ENCODE results near the gene PINLYP. TPM values are rescaled to one million over a fixed set of nuclear protein-coding genes. Genes with fewer than 3 reads are reported as not detected.

Gene PINLYP
- 0.18 and 0.85 TPM in 2 replicates for total RNA-seq

GRCh38 chr19:43575156-43575950 is at the start of gene PINLYP, which contains the start of gene XRCC1:
TSS of gene PINLYP (plus strand) at chr19:43575801. CDS start at chr19:43577192, 1,391 bp downstream.
TSS of gene XRCC1 (minus strand) at chr19:43575527. CDS start at chr19:43575458, 69 bp downstream.

DNA sequence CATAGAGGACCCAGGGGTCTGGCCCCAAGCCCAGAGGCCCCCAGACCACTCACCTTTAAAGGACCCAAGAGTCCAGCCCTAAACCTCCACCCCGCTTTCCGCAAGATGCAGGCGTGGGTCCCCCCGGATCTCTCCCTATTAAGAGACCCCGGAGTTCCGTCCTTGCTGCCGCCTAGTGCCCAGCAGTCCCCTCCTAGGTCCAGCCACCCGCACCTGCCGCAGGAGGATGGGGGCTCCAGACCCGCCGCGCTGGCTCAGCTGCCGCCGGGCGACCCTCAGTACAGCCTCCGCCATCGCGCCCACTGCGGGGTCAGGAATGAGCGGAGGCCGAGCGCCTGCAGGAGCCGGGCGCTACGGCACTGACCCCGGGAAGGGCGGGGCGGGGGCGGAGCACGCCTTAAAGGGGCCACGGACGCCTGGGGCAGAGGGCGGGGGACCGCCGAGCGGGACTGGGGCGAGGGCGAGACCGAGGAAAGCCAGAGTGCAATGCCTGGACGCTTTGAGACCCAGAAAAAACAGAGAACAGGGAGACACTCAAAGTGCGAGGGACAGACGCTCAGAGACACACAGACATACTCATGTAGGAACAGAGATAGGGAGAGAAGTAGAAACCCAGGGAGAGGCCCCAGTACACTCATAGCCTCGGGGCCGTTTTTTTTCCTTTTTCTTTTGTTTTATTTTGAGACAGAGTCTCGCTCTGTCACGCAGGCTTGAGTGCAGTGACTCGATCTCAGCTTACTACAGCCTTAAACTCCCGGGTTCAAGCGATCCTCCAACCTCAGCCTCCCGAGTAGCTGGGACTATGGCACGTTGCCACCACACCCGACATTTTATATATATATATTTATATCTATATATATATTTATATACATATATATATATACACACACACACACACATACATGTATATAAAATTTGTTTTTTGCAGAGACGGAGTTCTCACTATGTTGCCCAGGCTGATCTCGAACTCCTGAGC is 48.4 kb upstream of the PINLYP start, which contains the start of gene ETHE1:
ETHE1 (minus strand) TSS at position 318 of the 976 bp plus-strand sequence; CDS start at position 294, 24 bp downstream.

DNA sequence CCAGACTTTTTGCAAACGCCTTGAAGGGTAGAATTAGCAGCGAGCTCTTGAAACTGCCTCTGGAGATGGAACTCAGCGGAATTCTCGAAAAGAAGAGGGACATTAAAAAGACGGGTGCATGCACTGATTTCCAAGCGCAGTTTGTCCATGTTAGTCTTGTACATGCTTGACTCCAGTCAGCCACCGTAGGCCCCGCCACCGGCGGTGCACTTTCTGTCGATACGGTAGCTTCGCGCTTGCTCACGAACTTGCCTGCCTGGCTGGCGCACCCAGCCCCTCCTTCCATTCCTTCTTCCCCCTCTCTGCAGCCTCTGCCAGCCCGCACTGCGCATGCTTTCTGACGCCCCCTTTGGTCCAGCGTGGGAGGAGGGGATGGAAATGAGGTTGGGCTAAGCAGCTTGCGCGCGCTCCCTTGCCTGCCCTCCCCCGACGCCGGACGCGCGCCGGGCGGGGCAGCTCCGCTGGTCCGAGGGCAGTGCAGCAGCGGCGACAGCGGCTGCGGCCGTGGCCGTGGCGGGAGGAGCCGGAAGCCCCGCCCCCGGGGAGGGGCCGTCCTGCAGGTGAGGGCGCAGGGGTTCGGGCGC is 42.5 kb upstream of the PINLYP start, which contains the start of gene ZNF575:
ZNF575 (plus strand) TSS at position 227 of the 584 bp plus-strand sequence. CDS start 1,235 bp downstream, outside the sequence.

GRCh38 chr19:43595999-43596841 is 20.6 kb downstream of the PINLYP start, which contains the start of the genes IRGQ and ZNF576:
TSS of gene IRGQ (minus strand) at chr19:43596134. CDS start at chr19:43595338, 796 bp downstream.
TSS of gene ZNF576 (plus strand) at chr19:43596595. CDS start at chr19:43597109, 514 bp downstream.

GRCh38 chr19:43611788-43612187 is 36.2 kb downstream of the PINLYP start, which contains the start of gene SRRM5:
TSS of gene SRRM5 (plus strand) at chr19:43612088. CDS start at chr19:43612122, 34 bp downstream.

DNA sequence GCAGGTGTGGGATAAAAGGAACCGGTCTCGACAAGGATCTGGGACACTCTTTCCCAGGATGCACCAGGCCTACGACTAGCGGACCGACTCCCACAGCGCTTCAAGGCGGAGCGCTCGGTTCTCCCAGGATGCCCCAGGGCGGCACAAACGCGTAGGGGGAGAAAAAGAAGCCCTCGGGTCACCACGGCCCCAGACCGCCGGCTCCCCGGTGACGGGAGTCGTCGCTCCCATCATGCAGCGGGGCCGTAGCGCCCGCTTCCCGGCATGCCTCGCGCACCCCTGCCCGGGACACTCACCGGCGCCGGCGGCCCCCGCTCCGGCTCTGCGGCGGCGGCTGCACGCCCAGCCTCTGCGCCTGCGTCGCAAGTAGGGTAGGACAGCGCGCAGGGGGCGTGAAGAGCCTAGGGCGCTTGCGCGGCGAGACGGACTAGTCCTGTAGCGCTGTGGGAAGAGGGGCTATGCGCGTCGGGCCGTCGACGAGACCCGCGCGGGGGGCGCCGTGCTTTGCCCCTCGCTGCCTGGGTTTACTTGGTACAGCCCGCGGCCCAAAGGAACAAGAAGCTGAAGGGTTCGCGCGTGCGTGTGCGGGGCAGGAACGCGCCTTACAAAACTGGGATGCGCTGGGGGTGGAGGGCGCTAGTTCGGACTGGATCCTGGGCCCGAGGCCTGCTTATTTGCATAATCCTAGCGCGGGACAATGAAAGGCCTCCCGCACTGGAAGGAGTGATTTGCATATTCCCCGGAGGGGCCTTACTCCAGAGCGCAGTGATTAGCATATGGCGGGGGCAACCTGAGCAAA is 43.9 kb downstream of the PINLYP start, which contains the start of gene ZNF428:
ZNF428 (minus strand) TSS at position 368 of the 799 bp plus-strand sequence. CDS start 5,325 bp downstream, outside the sequence.

Other genes starting within 250 kb of the PINLYP start
- gene CD177, start 222.1 kb upstream of the PINLYP start, total RNA-seq = 0.09 and 0.19 TPM in 2 replicates
- gene TEX101, start 160.9 kb upstream of the PINLYP start, total RNA-seq = not detected in 2 replicates
- gene LYPD3, start 110.2 kb upstream of the PINLYP start, total RNA-seq = not detected in 2 replicates
- 10.2 and 12.3 TPM in 2 replicates for gene PHLDB3, start 71.1 kb upstream of the PINLYP start, total RNA-seq
- gene ETHE1, start 48.6 kb upstream of the PINLYP start, total RNA-seq = 56.9 and 73.5 TPM in 2 replicates
- 0.09 TPM in 1 of 2 replicates, not detected in the other for gene ZNF575, start 42.6 kb upstream of the PINLYP start, total RNA-seq
- gene XRCC1, start 274 bp upstream of the PINLYP start, total RNA-seq = 15.5 and 20.8 TPM in 2 replicates
- 23.5 and 29.6 TPM in 2 replicates for gene IRGQ, start 20.3 kb downstream of the PINLYP start, total RNA-seq
- gene ZNF576, start 20.8 kb downstream of the PINLYP start, total RNA-seq = 9.1 and 10.0 TPM in 2 replicates
- gene SRRM5, start 36.3 kb downstream of the PINLYP start, total RNA-seq = under 0.01 TPM in 1 of 2 replicates, not detected in the other
- gene ZNF428, start 43.8 kb downstream of the PINLYP start, total RNA-seq = 44.0 and 53.5 TPM in 2 replicates
- 5.8 and 6.1 TPM in 2 replicates for gene CADM4, start 64.0 kb downstream of the PINLYP start, total RNA-seq
- 51.5 and 69.5 TPM in 2 replicates for gene PLAUR, start 94.4 kb downstream of the PINLYP start, total RNA-seq
- gene IRGC, start 140.3 kb downstream of the PINLYP start, total RNA-seq = not detected in 2 replicates
- 5.5 and 9.3 TPM in 2 replicates for gene SMG9, start 179.2 kb downstream of the PINLYP start, total RNA-seq
- gene KCNN4, start 205.2 kb downstream of the PINLYP start, total RNA-seq = 0.90 and 4.1 TPM in 2 replicates
- gene LYPD5, start 226.6 kb downstream of the PINLYP start, total RNA-seq = 0.36 and 0.56 TPM in 2 replicates

Measured in endothelial cell of coronary artery (primary cell).